Measurements from ENCODE around the gene GRID1. TPM values are rescaled to one million over a fixed set of nuclear protein-coding genes. Genes with fewer than 3 reads are reported as not detected.
"Not testable (repeated sequence)": the region's sequence is repeated elsewhere in the genome, so short reads cannot be mapped to it uniquely, and the experiment has no call there.

GRID1 gene
- total RNA-seq, 1 donor from 2014 or later, result 0.60 TPM

- DNase-seq (ENCODE audit: low spot score), result no peak
- H3K4me3 Mint-ChIP-seq (ENCODE audit: unreplicated experiment), result no peak overlapping the region
- no peak overlapping the region for H3K27ac Mint-ChIP-seq (ENCODE audit: unreplicated experiment)
Observed at GRCh38 chr10:86242761-86243160, 123.8 kb downstream of the GRID1 start.

GRCh38 chr10:86238089-86238488, 128.5 kb downstream of the GRID1 start:
- H3K27me3 Mint-ChIP-seq (ENCODE audit: low read depth); DNase-seq (ENCODE audit: low spot score); H3K4me3 Mint-ChIP-seq (ENCODE audit: unreplicated experiment); H3K4me1 Mint-ChIP-seq (ENCODE audit: low read depth); H3K36me3 Mint-ChIP-seq (ENCODE audit: low read depth); H3K9me3 Mint-ChIP-seq (ENCODE audit: low read depth); H3K27ac Mint-ChIP-seq (ENCODE audit: unreplicated experiment): not testable (repeated sequence)

More at GRCh38 chr10:86242761-86243160, 123.8 kb downstream of the GRID1 start:
- TF ChIP-seq CTCF (IDR thresholded peaks at IDR 0.05), result no peak
- peaks cover 1% of the 10 kb centered on the region for H3K9me3 Mint-ChIP-seq (ENCODE audit: low read depth)
- H3K4me1 Mint-ChIP-seq (ENCODE audit: low read depth), result no peaks in the 10 kb centered on the region
- H3K27me3 Mint-ChIP-seq (ENCODE audit: low read depth), result no peaks in the 10 kb centered on the region
- no peaks in the 10 kb centered on the region for H3K36me3 Mint-ChIP-seq (ENCODE audit: low read depth)

- H3K9me3 Mint-ChIP-seq (ENCODE audit: low read depth), result peaks cover 8% of the 10 kb centered on the region
- H3K36me3 Mint-ChIP-seq (ENCODE audit: low read depth), result peaks cover 1% of the 10 kb centered on the region
- H3K27ac Mint-ChIP-seq (ENCODE audit: unreplicated experiment), result no peak overlapping the region
- peaks cover 8% of the 10 kb centered on the region for H3K27me3 Mint-ChIP-seq (ENCODE audit: low read depth)
- no peaks in the 10 kb centered on the region for H3K4me1 Mint-ChIP-seq (ENCODE audit: low read depth)
- no peak overlapping the region for H3K4me3 Mint-ChIP-seq (ENCODE audit: unreplicated experiment)
- DNase-seq (ENCODE audit: low spot score), result no peak
- no peak for TF ChIP-seq CTCF (IDR thresholded peaks at IDR 0.05)
Observed at GRCh38 chr10:86234541-86235270, 131.9 kb downstream of the GRID1 start.

GRCh38 chr10:86234107-86234506, 132.5 kb downstream of the GRID1 start:
- Mint-ChIP-seq H3K27me3 (ENCODE audit: low read depth) (peaks cover 8% of the 10 kb centered on the region), H3K4me1 (ENCODE audit: low read depth) (no peaks in the 10 kb centered on the region), H3K4me3 (ENCODE audit: unreplicated experiment) (no peak overlapping the region), H3K27ac (ENCODE audit: unreplicated experiment) (no peak overlapping the region), H3K36me3 (ENCODE audit: low read depth) (peaks cover 1% of the 10 kb centered on the region), H3K9me3 (ENCODE audit: low read depth) (peaks cover 8% of the 10 kb centered on the region)
- no peak for TF ChIP-seq CTCF (IDR thresholded peaks at IDR 0.05)
- no peak for DNase-seq (ENCODE audit: low spot score)

- Mint-ChIP-seq H3K27me3 (ENCODE audit: low read depth) (peaks cover 8% of the 10 kb centered on the region), H3K4me1 (ENCODE audit: low read depth) (no peaks in the 10 kb centered on the region), H3K4me3 (ENCODE audit: unreplicated experiment) (no peak overlapping the region), H3K9me3 (ENCODE audit: low read depth) (peaks cover 8% of the 10 kb centered on the region), H3K27ac (ENCODE audit: unreplicated experiment) (no peak overlapping the region), H3K36me3 (ENCODE audit: low read depth) (peaks cover 1% of the 10 kb centered on the region)
- TF ChIP-seq CTCF (IDR thresholded peaks at IDR 0.05), result no peak
- DNase-seq (ENCODE audit: low spot score), result no peak
Observed at GRCh38 chr10:86233131-86233530, 133.5 kb downstream of the GRID1 start.

- no peak for TF ChIP-seq CTCF (IDR thresholded peaks at IDR 0.05)
- no peak for DNase-seq (ENCODE audit: low spot score)
- Mint-ChIP-seq H3K27me3 (ENCODE audit: low read depth) (peaks cover 8% of the 10 kb centered on the region), H3K27ac (ENCODE audit: unreplicated experiment) (no peak overlapping the region), H3K9me3 (ENCODE audit: low read depth) (peaks cover 6% of the 10 kb centered on the region), H3K4me1 (ENCODE audit: low read depth) (no peaks in the 10 kb centered on the region), H3K4me3 (ENCODE audit: unreplicated experiment) (no peak overlapping the region), H3K36me3 (ENCODE audit: low read depth) (peaks cover 1% of the 10 kb centered on the region)
Observed at GRCh38 chr10:86232644-86233043, 134.0 kb downstream of the GRID1 start.
